SK-N-SH treated with all-trans-retinoic acid at 6 μM for 48 hours (cell line): ENCODE data around the gene SPATA31D1.
A peak's percentile ranks its signal among the peaks of the same experiment; 100 is the strongest.

Source experiments
- ATAC-seq: fragments of 200-7000 bp; cut with Tn5 transposase; 3 replicates; pipeline ENCODE4 v1.9.1; 2020; ENCODE audit warnings: mild to moderate bottlenecking, moderate library complexity
- ARNTL ChIP-seq: fragments of 450-650 bp; formaldehyde crosslinking; IDR thresholded peaks from 2 replicates; pipeline ENCODE4 v1.5.0; 2020; ENCODE audit warnings: low read depth, mild to moderate bottlenecking, moderate library complexity, borderline replicate concordance
- BACH2 ChIP-seq: fragments of 250-450 bp; sonication (Bioruptor Pico); IDR thresholded peaks from 2 replicates; pipeline ENCODE4 v1.9.0; 2021; ENCODE audit warnings: mild to moderate bottlenecking, borderline replicate concordance
- CSDC2 ChIP-seq: fragments of 250-450 bp; sonication (Bioruptor Pico); IDR thresholded peaks from 2 replicates; pipeline ENCODE4 v1.5.0; 2020; ENCODE audit warnings: mild to moderate bottlenecking, moderate library complexity
- ESRRG ChIP-seq: fragments of 250-450 bp; sonication (Bioruptor Pico); IDR thresholded peaks from 2 replicates; pipeline ENCODE4 v1.6.1; 2021; ENCODE audit warnings: mild to moderate bottlenecking
- GLIS3 ChIP-seq: fragments of 250-450 bp; sonication (Bioruptor Pico); IDR thresholded peaks from 2 replicates; pipeline ENCODE4 v1.5.0; 2020; ENCODE audit warnings: mild to moderate bottlenecking, moderate library complexity
- ISL1 ChIP-seq: fragments of 250-450 bp; sonication (Bioruptor Pico); IDR thresholded peaks from 2 replicates; pipeline ENCODE4 v2.1.2; 2022; ENCODE audit warnings: mild to moderate bottlenecking, moderate library complexity
- OSR1 ChIP-seq: fragments of 250-450 bp; sonication (Bioruptor Pico); IDR thresholded peaks from 2 replicates; pipeline ENCODE4 v1.8.0; 2022; ENCODE audit warnings: moderate library complexity, mild to moderate bottlenecking, inconsistent platforms
- PPARA ChIP-seq: fragments of 250-450 bp; sonication (Bioruptor Pico); IDR thresholded peaks from 2 replicates; pipeline ENCODE4 v1.5.0; 2020; ENCODE audit warnings: mild to moderate bottlenecking, borderline replicate concordance
- RARB ChIP-seq: fragments of 250-450 bp; sonication (Bioruptor Pico); IDR thresholded peaks from 2 replicates; pipeline ENCODE4 v1.8.0; 2021; ENCODE audit warnings: mild to moderate bottlenecking, moderate library complexity
- SNAI2 ChIP-seq: fragments of 250-450 bp; sonication (Bioruptor Pico); IDR thresholded peaks from 2 replicates; pipeline ENCODE4 v1.5.0; 2020; ENCODE audit warnings: mild to moderate bottlenecking, moderate library complexity
- TCF4 ChIP-seq: fragments of 250-450 bp; sonication (Bioruptor Pico); IDR thresholded peaks from 2 replicates; pipeline ENCODE4 v1.8.0; 2021; ENCODE audit warnings: mild to moderate bottlenecking, moderate library complexity, borderline replicate concordance
- TOX ChIP-seq: fragments of 250-450 bp; sonication (Bioruptor Pico); IDR thresholded peaks from 2 replicates; pipeline ENCODE4 v1.8.0; 2021; ENCODE audit warnings: mild to moderate bottlenecking, moderate library complexity, borderline replicate concordance
- ZC3H10 ChIP-seq: fragments of 250-450 bp; sonication (Bioruptor Pico); IDR thresholded peaks from 2 replicates; pipeline ENCODE4 v1.5.1; 2021; ENCODE audit warnings: mild to moderate bottlenecking, moderate library complexity
- ZFP30 ChIP-seq: fragments of 450-650 bp; formaldehyde crosslinking; IDR thresholded peaks from 2 replicates; pipeline ENCODE4 v1.5.0; 2022; ENCODE audit warnings: mild to moderate bottlenecking, moderate library complexity
- ZNF565 ChIP-seq: fragments of 450-650 bp; formaldehyde crosslinking; conservative IDR thresholded peaks from 2 replicates; pipeline ENCODE4 v1.5.0; 2020; ENCODE audit warnings: low read depth, mild to moderate bottlenecking, moderate library complexity
- ZNF70 ChIP-seq: fragments of 450-650 bp; formaldehyde crosslinking; IDR thresholded peaks from 2 replicates; pipeline ENCODE4 v1.5.0; 2020; ENCODE audit warnings: mild to moderate bottlenecking, moderate library complexity
- ZNF8 ChIP-seq: fragments of 450-650 bp; formaldehyde crosslinking; IDR thresholded peaks from 2 replicates; pipeline ENCODE4 v1.5.0; 2020; ENCODE audit warnings: mild to moderate bottlenecking, moderate library complexity
- TF ChIP-seq, protein P1 (sequence below): fragments of 250-450 bp; sonication (Bioruptor Pico); IDR thresholded peaks from 2 replicates; pipeline ENCODE4 v1.5.1; 2020; ENCODE audit warnings: low read depth, mild to moderate bottlenecking, moderate library complexity
- TF ChIP-seq, protein P2 (sequence below): fragments of 250-450 bp; sonication (Bioruptor Pico); IDR thresholded peaks from 2 replicates; pipeline ENCODE4 v1.5.0; 2020; ENCODE audit warnings: mild to moderate bottlenecking, moderate library complexity
- TF ChIP-seq, protein P3 (sequence below): fragments of 250-450 bp; sonication (Bioruptor Pico); IDR thresholded peaks from 2 replicates; pipeline ENCODE4 v1.8.0; 2021; ENCODE audit warnings: low read depth, mild to moderate bottlenecking, moderate library complexity, borderline replicate concordance
- TF ChIP-seq, protein P4 (sequence below): fragments of 250-450 bp; sonication (Bioruptor Pico); IDR thresholded peaks from 2 replicates; pipeline ENCODE4 v1.5.1; 2021; ENCODE audit warnings: mild to moderate bottlenecking, moderate library complexity

The SPATA31D1 gene

DNA sequence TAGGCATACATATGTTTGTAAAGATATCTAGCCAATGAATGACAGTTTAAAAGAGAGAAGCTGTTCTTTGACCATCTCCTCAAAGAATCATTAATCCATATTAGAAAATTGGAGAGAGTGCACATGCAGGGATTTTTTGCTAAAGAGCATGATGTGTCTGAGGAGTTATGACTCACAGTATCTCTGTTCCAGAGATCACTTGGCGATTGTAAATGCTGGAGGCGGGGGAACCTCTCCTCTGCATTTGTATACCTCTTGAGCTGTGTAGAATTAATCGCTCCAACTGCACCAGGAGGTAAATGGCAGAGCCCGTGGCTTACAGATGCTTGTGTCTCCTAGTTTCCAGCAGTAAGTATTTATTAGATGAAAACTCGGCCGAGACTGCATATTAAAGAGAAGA, 3.6 kb upstream of the SPATA31D1 start:
- no peak for TF ChIP-seq RARB (CRISPR knock-in tag)
- no peak for TF ChIP-seq ESRRG (CRISPR knock-in tag)
- TF ChIP-seq BACH2 (CRISPR knock-in tag): no peak
- TF ChIP-seq ZNF70 (CRISPR knock-in tag): no peak
- no peak for TF ChIP-seq TOX
- TF ChIP-seq, protein P1, sequence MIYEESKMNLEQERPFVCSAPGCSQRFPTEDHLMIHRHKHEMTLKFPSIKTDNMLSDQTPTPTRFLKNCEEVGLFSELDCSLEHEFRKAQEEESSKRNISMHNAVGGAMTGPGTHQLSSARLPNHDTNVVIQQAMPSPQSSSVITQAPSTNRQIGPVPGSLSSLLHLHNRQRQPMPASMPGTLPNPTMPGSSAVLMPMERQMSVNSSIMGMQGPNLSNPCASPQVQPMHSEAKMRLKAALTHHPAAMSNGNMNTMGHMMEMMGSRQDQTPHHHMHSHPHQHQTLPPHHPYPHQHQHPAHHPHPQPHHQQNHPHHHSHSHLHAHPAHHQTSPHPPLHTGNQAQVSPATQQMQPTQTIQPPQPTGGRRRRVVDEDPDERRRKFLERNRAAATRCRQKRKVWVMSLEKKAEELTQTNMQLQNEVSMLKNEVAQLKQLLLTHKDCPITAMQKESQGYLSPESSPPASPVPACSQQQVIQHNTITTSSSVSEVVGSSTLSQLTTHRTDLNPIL (CRISPR knock-in tag): no peak
- no peak for TF ChIP-seq ZNF8 (CRISPR knock-in tag)
- no peak for TF ChIP-seq CSDC2 (CRISPR knock-in tag)
- no peak for TF ChIP-seq SNAI2
- no peak for TF ChIP-seq ARNTL (CRISPR knock-in tag)
- TF ChIP-seq, protein P2, sequence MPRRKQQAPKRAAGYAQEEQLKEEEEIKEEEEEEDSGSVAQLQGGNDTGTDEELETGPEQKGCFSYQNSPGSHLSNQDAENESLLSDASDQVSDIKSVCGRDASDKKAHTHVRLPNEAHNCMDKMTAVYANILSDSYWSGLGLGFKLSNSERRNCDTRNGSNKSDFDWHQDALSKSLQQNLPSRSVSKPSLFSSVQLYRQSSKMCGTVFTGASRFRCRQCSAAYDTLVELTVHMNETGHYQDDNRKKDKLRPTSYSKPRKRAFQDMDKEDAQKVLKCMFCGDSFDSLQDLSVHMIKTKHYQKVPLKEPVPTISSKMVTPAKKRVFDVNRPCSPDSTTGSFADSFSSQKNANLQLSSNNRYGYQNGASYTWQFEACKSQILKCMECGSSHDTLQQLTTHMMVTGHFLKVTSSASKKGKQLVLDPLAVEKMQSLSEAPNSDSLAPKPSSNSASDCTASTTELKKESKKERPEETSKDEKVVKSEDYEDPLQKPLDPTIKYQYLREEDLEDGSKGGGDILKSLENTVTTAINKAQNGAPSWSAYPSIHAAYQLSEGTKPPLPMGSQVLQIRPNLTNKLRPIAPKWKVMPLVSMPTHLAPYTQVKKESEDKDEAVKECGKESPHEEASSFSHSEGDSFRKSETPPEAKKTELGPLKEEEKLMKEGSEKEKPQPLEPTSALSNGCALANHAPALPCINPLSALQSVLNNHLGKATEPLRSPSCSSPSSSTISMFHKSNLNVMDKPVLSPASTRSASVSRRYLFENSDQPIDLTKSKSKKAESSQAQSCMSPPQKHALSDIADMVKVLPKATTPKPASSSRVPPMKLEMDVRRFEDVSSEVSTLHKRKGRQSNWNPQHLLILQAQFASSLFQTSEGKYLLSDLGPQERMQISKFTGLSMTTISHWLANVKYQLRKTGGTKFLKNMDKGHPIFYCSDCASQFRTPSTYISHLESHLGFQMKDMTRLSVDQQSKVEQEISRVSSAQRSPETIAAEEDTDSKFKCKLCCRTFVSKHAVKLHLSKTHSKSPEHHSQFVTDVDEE (CRISPR knock-in tag): no peak
- no peak for TF ChIP-seq ISL1 (CRISPR knock-in tag)
- TF ChIP-seq GLIS3: no peak
- TF ChIP-seq ZNF565 (CRISPR knock-in tag): no peak
- TF ChIP-seq, protein P3, sequence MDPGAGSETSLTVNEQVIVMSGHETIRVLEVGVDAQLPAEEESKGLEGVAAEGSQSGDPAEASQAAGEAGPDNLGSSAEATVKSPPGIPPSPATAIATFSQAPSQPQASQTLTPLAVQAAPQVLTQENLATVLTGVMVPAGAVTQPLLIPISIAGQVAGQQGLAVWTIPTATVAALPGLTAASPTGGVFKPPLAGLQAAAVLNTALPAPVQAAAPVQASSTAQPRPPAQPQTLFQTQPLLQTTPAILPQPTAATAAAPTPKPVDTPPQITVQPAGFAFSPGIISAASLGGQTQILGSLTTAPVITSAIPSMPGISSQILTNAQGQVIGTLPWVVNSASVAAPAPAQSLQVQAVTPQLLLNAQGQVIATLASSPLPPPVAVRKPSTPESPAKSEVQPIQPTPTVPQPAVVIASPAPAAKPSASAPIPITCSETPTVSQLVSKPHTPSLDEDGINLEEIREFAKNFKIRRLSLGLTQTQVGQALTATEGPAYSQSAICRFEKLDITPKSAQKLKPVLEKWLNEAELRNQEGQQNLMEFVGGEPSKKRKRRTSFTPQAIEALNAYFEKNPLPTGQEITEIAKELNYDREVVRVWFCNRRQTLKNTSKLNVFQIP (CRISPR knock-in tag): no peak
- ATAC-seq: peak; percentile 58

DNA sequence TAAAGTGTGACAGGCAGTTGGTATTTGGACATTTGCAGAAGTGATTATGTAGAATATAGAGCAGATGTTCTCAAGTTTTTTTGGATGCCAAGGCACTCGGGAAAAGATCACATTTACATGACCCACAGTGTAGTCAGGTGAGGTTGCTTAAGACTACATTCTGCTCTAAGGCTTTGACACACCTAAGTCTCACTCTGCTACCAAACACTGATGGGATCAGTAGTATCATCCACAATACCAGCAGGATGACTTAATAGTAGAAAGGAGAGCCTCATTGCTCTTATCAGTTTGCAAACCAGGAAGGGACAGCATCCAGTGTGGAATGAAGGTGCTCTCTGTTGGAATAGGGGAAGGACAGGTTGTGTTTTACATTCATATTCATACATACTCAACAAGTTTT, 2.5 kb upstream of the SPATA31D1 start:
- no peak for ATAC-seq
- no peak for TF ChIP-seq TCF4 (CRISPR knock-in tag)
- TF ChIP-seq CSDC2 (CRISPR knock-in tag): no peak
- TF ChIP-seq ZFP30 (CRISPR knock-in tag): no peak
- TF ChIP-seq, protein P4, sequence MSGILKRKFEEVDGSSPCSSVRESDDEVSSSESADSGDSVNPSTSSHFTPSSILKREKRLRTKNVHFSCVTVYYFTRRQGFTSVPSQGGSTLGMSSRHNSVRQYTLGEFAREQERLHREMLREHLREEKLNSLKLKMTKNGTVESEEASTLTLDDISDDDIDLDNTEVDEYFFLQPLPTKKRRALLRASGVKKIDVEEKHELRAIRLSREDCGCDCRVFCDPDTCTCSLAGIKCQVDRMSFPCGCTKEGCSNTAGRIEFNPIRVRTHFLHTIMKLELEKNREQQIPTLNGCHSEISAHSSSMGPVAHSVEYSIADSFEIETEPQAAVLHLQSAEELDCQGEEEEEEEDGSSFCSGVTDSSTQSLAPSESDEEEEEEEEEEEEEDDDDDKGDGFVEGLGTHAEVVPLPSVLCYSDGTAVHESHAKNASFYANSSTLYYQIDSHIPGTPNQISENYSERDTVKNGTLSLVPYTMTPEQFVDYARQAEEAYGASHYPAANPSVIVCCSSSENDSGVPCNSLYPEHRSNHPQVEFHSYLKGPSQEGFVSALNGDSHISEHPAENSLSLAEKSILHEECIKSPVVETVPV (CRISPR knock-in tag): no peak

DNA sequence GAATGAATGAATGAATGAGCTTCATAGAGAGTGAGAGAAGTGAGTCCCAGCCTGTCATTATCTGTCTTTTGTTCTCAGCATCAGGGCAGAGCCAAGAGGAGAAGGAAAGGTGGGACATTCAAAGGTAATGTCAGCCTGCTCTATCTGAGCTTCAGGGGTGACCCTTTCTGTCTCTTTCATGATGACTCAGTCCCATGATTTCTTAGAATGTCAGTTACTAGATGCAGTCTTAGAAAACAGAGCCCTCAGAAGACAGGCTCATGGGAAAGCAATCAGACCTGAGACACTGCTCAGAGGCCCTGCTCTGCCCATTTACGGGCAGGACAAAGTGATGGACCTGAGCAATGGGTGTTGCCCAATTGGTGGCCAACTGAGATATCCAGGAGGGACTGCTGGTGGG, 1.1 kb downstream of the SPATA31D1 start:
- ATAC-seq: no peak
- TF ChIP-seq PPARA (CRISPR knock-in tag) (no peak), BACH2 (CRISPR knock-in tag) (no peak), TCF4 (CRISPR knock-in tag) (no peak), OSR1 (CRISPR knock-in tag) (no peak), ZFP30 (CRISPR knock-in tag) (no peak)
- TF ChIP-seq, protein P1 (CRISPR knock-in tag): no peak

DNA sequence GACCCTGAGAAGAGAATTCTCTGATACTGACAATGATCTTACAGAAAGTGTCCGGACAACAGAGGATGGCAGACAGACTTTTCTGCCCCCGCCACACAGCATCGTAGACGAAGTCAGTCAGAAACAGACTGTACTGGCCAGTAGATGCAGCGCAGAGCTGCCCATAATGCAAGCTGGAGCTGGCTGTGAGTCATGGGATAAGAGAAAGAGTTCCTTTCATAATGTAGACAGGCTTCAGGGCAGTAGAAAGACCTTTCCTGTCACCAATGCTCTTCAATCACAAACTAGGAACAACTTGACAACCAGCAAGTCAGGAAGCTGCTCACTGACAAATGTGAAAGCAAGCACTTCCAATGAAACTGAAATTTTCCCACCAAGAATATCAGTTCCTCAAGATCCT, 5.1 kb downstream of the SPATA31D1 start:
- ATAC-seq: no peak
- TF ChIP-seq ZFP30 (CRISPR knock-in tag) (no peak), ESRRG (CRISPR knock-in tag) (no peak), OSR1 (CRISPR knock-in tag) (no peak), PPARA (CRISPR knock-in tag) (no peak), BACH2 (CRISPR knock-in tag) (no peak), ZC3H10 (CRISPR knock-in tag) (no peak)
- TF ChIP-seq, protein P3 (CRISPR knock-in tag): no peak
- TF ChIP-seq, protein P1 (CRISPR knock-in tag): no peak
- TF ChIP-seq, all 23 proteins: peak for 0
